ENCODE measurements around the gene ERFL.
A peak's percentile ranks its signal among the peaks of the same experiment; 100 is the strongest.

The ERFL gene

GRCh38 chr19:41859618-41860418 is 68.4 kb downstream of the ERFL start, which contains the start of gene RPS19:
RPS19 (plus strand) TSS chr19:41860255; CDS start chr19:41860775, 520 bp downstream.
- Histone ChIP-seq H3K9me3 (ENCODE audit: control insufficient read depth in 5 of 5, low read length in 5 of 5) (no peaks in the 10 kb centered on the region), H3K4me3 (ENCODE audit: low read depth in 1 of 5, low read length in 5 of 5) (peak within 1 kb of the TSS; percentile 82 to 98 (median 92)), H3K36me3 (ENCODE audit: control insufficient read depth in 5 of 5, insufficient read depth in 5 of 5, low read length in 5 of 5) (peaks cover 0 to 37% (median 33%) of the 10 kb centered on the region in 5 donors), H3K27me3 (ENCODE audit: control insufficient read depth in 5 of 5, insufficient read depth in 4 of 5, low read length in 5 of 5) (peaks cover 0 to 3% (median 0%) of the 10 kb centered on the region in 5 donors), H3K27ac (ENCODE audit: low read depth, low read length) (peak within 1 kb of the TSS; percentile 96), H3K9ac (ENCODE audit: low read length in 5 of 5) (peak within 1 kb of the TSS; percentile 73 to 100 (median 96)), H3K4me1 (ENCODE audit: control insufficient read depth in 5 of 5, insufficient read depth in 5 of 5, low read length in 5 of 5) (peaks cover 14 to 41% (median 37%) of the 10 kb centered on the region in 5 donors)

- H3K4me1 ChIP-seq (ENCODE audit: control insufficient read depth in 5 of 5, insufficient read depth in 5 of 5, low read length in 5 of 5) = peaks cover 14 to 40% (median 37%) of the 10 kb centered on the region in 5 donors
- peaks cover 0 to 3% (median 0%) of the 10 kb centered on the region in 5 donors for H3K27me3 ChIP-seq (ENCODE audit: control insufficient read depth in 5 of 5, insufficient read depth in 4 of 5, low read length in 5 of 5)
- H3K27ac ChIP-seq (ENCODE audit: low read depth, low read length) = peak overlapping the region; percentile 18
- H3K9ac ChIP-seq (ENCODE audit: low read length in 5 of 5) = peak overlapping the region; percentile 48 to 95 (median 68)
- H3K36me3 ChIP-seq (ENCODE audit: control insufficient read depth in 5 of 5, insufficient read depth in 5 of 5, low read length in 5 of 5) = peaks cover 0 to 31% (median 27%) of the 10 kb centered on the region in 5 donors
- peak overlapping the region; percentile 52 to 98 (median 82) for H3K4me3 ChIP-seq (ENCODE audit: low read depth in 1 of 5, low read length in 5 of 5)
- no peaks in the 10 kb centered on the region for H3K9me3 ChIP-seq (ENCODE audit: control insufficient read depth in 5 of 5, low read length in 5 of 5)
These were observed 69.0 kb downstream of the ERFL start for GRCh38 chr19:41859213-41859617.
